Transverse colon (tissue), 3 donors: ENCODE results near the gene DENND1A.

Experiments
- CTCF ChIP-seq, 5 experiments: fragments of 200-600 bp in 3 of 5; fragments of 450-650 bp in 2 of 5; sonication (generic) in 3 of 5; IDR thresholded peaks; 1 replicate in 2 of 5; 2 replicates in 3 of 5; pipeline ENCODE4 v1.5.1; 2016 to 2017; ENCODE audit warnings: antibody characterized with exemption in 5 of 5, inconsistent platforms in 3 of 5, mild to moderate bottlenecking in 2 of 5, moderate library complexity in 1 of 5
- POLR2A ChIP-seq: fragments of 450-650 bp; IDR thresholded peaks from one replicate; pipeline ENCODE4 v1.6.1; 2016; ENCODE audit warnings: antibody characterized with exemption, mild to moderate bottlenecking, moderate library complexity

GRCh38 chr9:123742009-123742767 lies 187.7 kb downstream of the DENND1A start:
- TF ChIP-seq CTCF (IDR thresholded peaks at IDR 0.05) = no peak
- TF ChIP-seq POLR2A = no peak
